ENCODE results near the gene HSFX3.
"Not testable (repeated sequence)": the region's sequence is repeated elsewhere in the genome, so short reads cannot be mapped to it uniquely, and the experiment has no call there.

Gene HSFX3

DNA sequence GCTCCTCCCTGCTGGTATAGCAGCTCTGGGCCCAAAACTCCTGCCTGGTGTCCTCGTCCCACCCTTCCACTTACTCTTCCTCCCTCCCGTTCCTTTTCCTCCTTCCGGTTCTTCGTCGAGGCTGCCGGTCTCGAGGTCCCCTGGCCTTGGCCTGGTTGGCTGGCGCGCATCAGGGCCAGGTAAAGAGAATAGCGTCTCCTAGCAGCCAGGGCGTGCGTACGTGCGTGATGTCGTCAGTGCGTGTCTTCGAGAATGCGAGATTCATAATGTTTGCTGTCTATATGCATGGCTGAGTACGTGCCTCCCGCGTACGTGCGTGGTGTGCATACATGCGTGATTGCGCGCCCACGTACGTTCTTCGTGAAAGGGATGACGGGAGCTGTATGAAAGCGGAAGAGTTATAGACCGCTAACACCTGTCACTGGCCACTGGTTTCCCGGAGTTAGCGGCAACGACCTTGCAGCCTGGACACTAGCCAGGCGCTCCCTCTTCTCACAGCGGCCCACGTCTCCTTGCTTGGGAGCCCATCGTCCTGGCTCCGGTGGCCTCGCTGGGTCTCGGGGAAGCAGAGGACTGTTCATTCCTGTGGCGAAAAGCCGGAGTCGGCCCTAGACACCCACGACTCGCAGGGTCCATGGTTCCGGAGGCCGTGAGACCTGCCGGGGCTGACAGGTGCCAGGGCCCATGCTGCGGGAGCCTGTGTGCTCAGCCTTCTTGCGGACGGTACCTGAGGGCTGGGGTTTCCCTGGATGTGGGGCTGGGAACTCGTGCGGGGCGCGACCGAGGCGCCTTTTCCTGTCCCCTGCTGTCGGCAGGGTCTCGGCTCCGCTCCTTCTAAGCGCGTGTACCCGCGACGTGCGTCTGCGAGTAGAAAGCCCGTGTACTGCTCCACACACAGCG, 8.9 kb downstream of the HSFX3 start, which contains the start of gene EOLA1:
TSS of gene EOLA1 (plus strand) at position 392 of the 900 bp plus-strand sequence. CDS start 4,619 bp downstream, outside the sequence.
- Histone ChIP-seq H3K9ac (ENCODE audit: low read depth, low read length) (no peak within 1 kb of the TSS), H3K36me3 (ENCODE audit: control insufficient read depth, insufficient read depth, low read length) (no peaks in the 10 kb centered on the region), H3K4me1 (ENCODE audit: control insufficient read depth, insufficient read depth, low read length) (no peaks in the 10 kb centered on the region), H3K4me3 (ENCODE audit: low read depth, low read length) (peak within 1 kb of the TSS; percentile 71), H3K27me3 (ENCODE audit: control insufficient read depth, insufficient read depth, low read length) (peaks cover 3% of the 10 kb centered on the region), H3K9me3 (ENCODE audit: control insufficient read depth, insufficient read depth, low read length) (no peaks in the 10 kb centered on the region)

DNA sequence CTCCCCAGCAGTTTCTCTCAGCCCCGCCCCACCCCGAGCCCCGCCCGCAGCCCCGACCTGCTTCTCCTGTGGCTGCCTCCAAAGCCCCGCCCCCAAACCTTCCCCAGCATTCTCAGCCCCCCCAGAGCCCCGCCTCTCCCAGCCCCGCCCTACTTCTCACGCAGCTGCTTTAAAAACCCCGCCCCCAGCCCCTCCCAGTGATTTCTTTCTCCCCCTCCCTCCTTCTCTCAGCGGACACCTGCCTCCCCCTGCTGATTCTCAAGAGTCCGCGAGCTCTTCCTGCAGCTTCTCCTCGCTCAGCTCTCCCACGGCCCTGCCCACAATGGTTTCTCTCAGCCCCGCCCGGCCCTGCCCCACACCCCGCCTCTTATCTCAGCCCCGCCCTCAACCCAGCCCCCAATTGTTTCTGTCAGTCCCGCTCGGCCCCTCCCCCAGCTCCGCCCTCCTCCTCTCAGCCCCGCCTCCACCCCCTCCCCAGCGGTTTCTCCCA, 9.5 kb downstream of the HSFX3 start:
- Histone ChIP-seq H3K9me3 (ENCODE audit: control insufficient read depth, insufficient read depth, low read length) (no peaks in the 10 kb centered on the region), H3K27me3 (ENCODE audit: control insufficient read depth, insufficient read depth, low read length) (peaks cover 3% of the 10 kb centered on the region), H3K4me3 (ENCODE audit: low read depth, low read length) (peak overlapping the region; percentile 71), H3K4me1 (ENCODE audit: control insufficient read depth, insufficient read depth, low read length) (no peaks in the 10 kb centered on the region), H3K36me3 (ENCODE audit: control insufficient read depth, insufficient read depth, low read length) (no peaks in the 10 kb centered on the region), H3K9ac (ENCODE audit: low read depth, low read length) (no peak overlapping the region)

DNA sequence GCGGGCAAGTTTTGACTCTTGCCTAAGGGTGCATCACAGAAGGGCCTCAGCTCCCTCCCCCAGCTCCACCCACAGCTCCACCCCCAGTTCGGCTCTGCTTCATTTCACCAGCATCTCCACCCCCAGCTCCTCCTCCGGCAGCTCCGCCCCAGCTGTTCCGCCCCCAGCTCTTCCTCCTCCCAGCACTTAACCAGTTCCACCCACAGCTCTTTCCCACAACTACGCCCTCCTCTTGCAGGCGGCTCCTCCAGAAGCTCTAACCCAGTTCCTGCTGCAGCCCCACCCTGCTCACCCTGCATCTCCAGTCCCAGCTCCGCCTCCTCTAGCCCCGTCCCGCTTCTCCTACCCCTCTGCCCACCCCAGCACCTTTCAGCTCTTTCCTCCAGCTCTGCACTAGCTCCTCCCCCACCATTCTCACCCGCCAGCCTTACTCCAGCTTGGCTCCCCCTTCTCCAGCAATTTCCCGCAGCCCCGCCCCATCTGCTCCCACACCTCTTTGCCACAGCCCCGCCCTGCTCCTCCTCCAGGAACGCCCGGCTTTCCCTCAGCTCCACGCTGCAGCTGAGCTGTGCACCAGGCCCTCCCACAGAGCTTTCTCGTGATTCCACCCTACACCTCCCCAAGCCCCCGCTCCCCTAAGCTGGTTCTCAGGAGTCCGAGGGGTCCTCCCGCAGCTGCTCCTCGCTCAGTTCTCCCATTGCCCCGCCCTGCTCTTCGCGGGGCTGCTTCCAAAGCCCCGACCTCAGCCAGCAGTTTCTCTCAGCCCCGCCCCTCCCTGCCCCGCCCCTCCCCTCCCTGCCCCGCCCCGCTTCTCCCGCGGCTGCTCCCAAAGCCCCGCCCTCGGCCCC, 10.2 kb downstream of the HSFX3 start:
- Histone ChIP-seq H3K4me1 (ENCODE audit: control insufficient read depth, insufficient read depth, low read length) (no peaks in the 10 kb centered on the region), H3K9ac (ENCODE audit: low read depth, low read length) (no peak overlapping the region), H3K27me3 (ENCODE audit: control insufficient read depth, insufficient read depth, low read length) (peaks cover 3% of the 10 kb centered on the region), H3K4me3 (ENCODE audit: low read depth, low read length) (peak overlapping the region; percentile 59), H3K36me3 (ENCODE audit: control insufficient read depth, insufficient read depth, low read length) (no peaks in the 10 kb centered on the region), H3K9me3 (ENCODE audit: control insufficient read depth, insufficient read depth, low read length) (no peaks in the 10 kb centered on the region)

DNA sequence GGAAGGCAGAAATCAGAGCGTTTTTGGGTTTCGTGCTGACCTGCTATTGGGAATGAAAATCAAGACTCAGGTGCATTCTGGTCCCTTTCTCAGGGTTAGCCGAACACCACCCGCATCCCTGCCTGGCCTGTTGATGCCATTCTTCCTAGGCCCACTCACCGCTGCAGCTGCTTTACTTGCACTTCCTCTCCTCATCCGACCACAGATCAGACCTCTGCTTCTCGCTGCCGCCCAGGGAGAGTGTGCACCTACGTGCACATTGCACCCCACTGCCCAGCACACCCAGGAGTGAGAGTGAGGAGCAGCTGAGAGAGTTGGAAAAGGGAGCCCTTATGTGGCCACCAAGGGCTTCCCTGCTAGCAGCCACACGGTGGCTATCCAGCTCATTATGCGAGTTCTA, 12.2 kb downstream of the HSFX3 start:
- H3K9ac ChIP-seq (ENCODE audit: low read depth, low read length); H3K4me1 ChIP-seq (ENCODE audit: control insufficient read depth, insufficient read depth, low read length); H3K4me3 ChIP-seq (ENCODE audit: low read depth, low read length); H3K9me3 ChIP-seq (ENCODE audit: control insufficient read depth, insufficient read depth, low read length); H3K27me3 ChIP-seq (ENCODE audit: control insufficient read depth, insufficient read depth, low read length); H3K36me3 ChIP-seq (ENCODE audit: control insufficient read depth, insufficient read depth, low read length): not testable (repeated sequence)

DNA sequence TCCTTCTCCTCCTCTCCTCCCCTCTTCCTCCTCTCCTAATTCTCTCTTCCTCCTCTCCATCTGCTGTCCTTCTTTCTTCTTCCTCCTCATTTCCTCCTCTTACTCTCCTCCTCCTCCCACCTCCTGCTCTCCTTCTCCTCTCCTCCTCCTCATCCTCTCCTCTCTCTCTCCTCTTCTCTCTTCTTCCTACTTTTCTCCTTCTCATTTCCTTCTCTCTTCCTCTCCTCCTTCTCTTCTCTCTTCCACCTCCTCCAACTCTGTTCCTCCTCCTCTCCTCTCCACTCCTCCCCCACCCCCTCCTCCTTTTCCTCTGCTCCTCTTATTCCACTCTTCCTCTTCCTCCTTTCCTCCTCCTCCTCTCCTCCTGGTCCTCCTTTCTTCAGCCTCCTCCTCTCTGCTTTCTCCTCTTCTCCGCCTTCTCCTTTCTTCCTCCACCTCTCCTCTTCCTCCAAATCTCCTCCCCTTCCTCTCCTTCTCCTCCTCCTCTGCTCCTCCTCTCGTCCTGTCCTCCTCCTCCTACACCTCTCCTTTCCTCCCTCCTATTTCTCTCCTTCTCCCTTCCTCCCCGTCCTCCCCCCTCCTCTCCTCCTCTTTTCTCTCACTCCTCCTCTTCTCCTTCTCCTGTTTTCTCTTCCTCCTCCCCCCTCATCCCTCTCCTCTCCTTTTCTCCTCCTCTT, 14.7 kb downstream of the HSFX3 start:
- H3K4me3 ChIP-seq (ENCODE audit: low read depth, low read length); H3K27me3 ChIP-seq (ENCODE audit: control insufficient read depth, insufficient read depth, low read length); H3K4me1 ChIP-seq (ENCODE audit: control insufficient read depth, insufficient read depth, low read length); H3K9me3 ChIP-seq (ENCODE audit: control insufficient read depth, insufficient read depth, low read length); H3K36me3 ChIP-seq (ENCODE audit: control insufficient read depth, insufficient read depth, low read length); H3K9ac ChIP-seq (ENCODE audit: low read depth, low read length): not testable (repeated sequence)

DNA sequence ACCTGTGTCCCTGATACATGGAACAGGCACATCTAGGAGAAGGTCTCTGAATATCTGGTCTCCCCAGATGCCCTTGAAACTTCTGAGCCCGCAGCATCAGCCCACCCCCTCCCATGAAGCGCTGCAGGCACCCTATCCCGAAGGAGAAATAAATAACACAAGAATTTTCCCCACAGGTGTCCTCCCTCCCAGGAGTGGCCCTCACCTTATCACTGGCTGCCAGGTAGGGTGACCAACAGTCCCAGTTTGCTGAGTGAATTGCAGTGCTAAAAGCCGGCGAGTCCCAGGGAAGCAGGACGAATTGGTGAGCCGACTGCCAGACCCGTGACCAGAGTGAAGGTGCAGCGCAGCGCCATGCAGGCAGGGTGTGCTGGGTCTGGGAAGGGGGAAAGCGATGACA, 15.7 kb downstream of the HSFX3 start:
- not testable (repeated sequence) for H3K4me3 ChIP-seq (ENCODE audit: low read depth, low read length); H3K36me3 ChIP-seq (ENCODE audit: control insufficient read depth, insufficient read depth, low read length); H3K9ac ChIP-seq (ENCODE audit: low read depth, low read length); H3K9me3 ChIP-seq (ENCODE audit: control insufficient read depth, insufficient read depth, low read length); H3K4me1 ChIP-seq (ENCODE audit: control insufficient read depth, insufficient read depth, low read length); H3K27me3 ChIP-seq (ENCODE audit: control insufficient read depth, insufficient read depth, low read length)

DNA sequence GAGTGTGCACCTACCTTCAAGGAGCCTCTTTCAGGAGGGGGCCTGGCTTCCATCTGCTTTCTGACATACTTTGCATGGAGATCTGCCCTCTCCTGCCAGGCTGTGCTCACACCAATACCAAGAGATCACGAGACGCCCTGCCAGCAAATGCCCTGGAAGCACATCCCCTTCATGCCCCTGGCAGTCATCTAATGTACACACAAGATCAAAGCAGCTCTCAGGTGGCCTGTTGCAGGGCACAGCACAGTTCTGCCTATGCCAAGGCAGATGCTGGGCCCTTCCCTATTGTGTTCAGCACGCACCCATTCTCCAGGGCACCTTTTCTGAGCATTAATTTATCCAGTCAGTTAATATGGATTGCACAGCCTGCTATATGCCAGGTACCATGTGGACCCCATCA, 16.9 kb downstream of the HSFX3 start:
- H3K36me3 ChIP-seq (ENCODE audit: control insufficient read depth, insufficient read depth, low read length); H3K4me1 ChIP-seq (ENCODE audit: control insufficient read depth, insufficient read depth, low read length); H3K4me3 ChIP-seq (ENCODE audit: low read depth, low read length): not testable (repeated sequence)

DNA sequence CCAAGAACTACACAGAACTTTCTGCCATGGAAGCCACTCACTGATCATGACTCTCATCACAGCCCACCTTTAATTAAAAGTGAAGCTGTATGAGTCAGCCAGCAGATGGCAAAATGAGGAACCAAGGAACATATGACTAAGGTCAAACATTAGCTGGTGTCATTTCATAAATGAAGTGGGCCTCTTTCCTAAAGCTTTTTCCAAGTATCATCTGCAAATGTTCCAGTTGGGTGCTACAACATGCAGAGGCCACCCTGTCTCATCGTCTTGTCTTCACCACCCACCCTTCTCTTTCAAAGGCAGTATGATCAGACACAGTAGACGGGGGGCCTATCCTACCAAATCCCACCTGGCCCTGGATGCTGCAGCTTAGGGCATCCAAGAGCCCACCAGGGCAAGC, 18.1 kb downstream of the HSFX3 start:
- Histone ChIP-seq H3K9ac (ENCODE audit: low read depth, low read length) (no peak overlapping the region), H3K9me3 (ENCODE audit: control insufficient read depth, insufficient read depth, low read length) (no peaks in the 10 kb centered on the region), H3K4me1 (ENCODE audit: control insufficient read depth, insufficient read depth, low read length) (no peaks in the 10 kb centered on the region), H3K36me3 (ENCODE audit: control insufficient read depth, insufficient read depth, low read length) (no peaks in the 10 kb centered on the region), H3K27me3 (ENCODE audit: control insufficient read depth, insufficient read depth, low read length) (no peaks in the 10 kb centered on the region), H3K4me3 (ENCODE audit: low read depth, low read length) (no peak overlapping the region)

More for the DNA sequence above, 16.9 kb downstream of the HSFX3 start:
- H3K27me3 ChIP-seq (ENCODE audit: control insufficient read depth, insufficient read depth, low read length); H3K9me3 ChIP-seq (ENCODE audit: control insufficient read depth, insufficient read depth, low read length); H3K9ac ChIP-seq (ENCODE audit: low read depth, low read length): not testable (repeated sequence)

DNA sequence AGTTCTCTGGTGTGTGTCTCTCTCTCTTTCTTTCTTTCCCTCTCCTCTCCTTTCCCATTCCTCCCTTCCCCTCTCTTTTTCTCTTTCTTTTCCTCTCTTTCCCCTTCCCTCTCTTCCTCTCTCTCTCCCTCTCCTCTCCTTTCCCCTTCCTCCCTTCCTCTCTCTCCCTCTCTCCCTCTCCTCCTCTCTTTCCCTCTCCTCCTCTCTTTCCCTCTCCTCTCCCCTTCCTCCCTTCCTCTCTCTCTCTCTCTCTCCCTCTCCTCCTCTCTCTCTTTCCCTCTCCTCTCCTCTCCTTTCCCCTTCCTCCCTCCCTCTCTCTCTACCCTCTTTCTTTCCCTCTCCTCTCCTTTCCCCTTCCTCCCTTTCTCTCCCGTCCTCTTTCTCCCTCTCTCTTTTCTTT, 21.3 kb downstream of the HSFX3 start:
- no peaks in the 10 kb centered on the region for H3K9me3 ChIP-seq (ENCODE audit: control insufficient read depth, insufficient read depth, low read length)
- no peaks in the 10 kb centered on the region for H3K36me3 ChIP-seq (ENCODE audit: control insufficient read depth, insufficient read depth, low read length)
- H3K9ac ChIP-seq (ENCODE audit: low read depth, low read length): no peak overlapping the region
- H3K4me1 ChIP-seq (ENCODE audit: control insufficient read depth, insufficient read depth, low read length): no peaks in the 10 kb centered on the region
- no peaks in the 10 kb centered on the region for H3K27me3 ChIP-seq (ENCODE audit: control insufficient read depth, insufficient read depth, low read length)
- H3K4me3 ChIP-seq (ENCODE audit: low read depth, low read length): no peak overlapping the region

DNA sequence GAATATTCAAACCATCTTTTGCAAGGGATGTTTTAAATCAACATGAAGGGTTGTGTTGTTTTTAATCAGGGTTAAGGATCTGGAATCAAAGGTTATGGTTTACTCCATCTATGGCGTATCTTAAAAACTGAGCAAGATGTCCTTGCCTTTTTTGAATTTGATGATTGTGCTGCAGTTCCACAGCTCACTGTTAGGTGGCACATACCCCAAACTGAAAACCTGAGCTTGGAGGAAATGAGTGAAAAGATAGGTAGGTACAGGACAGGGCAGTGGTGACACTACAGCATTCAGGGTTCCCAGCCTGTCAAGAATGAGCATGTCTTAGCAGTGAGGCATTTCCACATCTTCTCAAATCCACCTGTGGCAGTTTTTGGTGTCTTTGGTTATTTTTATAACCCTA, 22.0 kb downstream of the HSFX3 start:
- no peaks in the 10 kb centered on the region for H3K36me3 ChIP-seq (ENCODE audit: control insufficient read depth, insufficient read depth, low read length)
- no peaks in the 10 kb centered on the region for H3K27me3 ChIP-seq (ENCODE audit: control insufficient read depth, insufficient read depth, low read length)
- H3K4me1 ChIP-seq (ENCODE audit: control insufficient read depth, insufficient read depth, low read length): no peaks in the 10 kb centered on the region
- H3K4me3 ChIP-seq (ENCODE audit: low read depth, low read length): no peak overlapping the region
- no peak overlapping the region for H3K9ac ChIP-seq (ENCODE audit: low read depth, low read length)
- H3K9me3 ChIP-seq (ENCODE audit: control insufficient read depth, insufficient read depth, low read length): no peaks in the 10 kb centered on the region

DNA sequence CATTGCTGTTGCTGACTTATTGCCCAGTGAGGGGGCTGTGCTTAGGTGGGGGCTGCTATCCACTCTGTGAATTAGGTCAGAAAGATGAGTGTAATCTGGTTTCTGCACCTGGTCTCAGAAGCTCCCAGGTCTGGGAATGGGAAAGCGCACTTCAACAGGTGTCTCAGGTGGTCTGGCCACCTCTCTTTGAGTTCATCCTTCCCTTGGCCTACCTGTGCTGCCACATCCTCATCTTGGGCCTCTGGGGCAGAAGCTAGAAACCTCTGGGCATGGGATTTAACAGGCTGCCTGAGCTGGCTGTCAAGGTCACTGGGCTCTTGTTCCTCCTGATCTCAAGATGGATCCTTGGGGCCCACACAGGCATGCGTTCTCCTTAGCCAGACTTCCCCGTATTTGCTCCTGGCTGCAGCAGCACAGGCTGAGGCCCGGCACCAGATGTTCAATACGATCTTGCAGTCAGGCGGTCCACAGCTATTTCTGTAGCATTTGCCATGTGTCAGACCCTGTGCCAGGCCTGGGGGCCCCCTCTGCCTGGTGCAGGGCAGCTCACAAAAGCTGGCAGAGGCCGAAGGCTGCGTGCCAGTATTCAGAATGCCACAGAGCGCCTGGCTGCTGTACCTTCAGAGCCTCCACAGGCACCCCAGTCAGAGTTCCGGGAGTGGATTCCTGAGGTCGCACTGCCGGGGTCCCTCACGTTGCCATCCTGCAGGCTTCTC, 23.2 kb downstream of the HSFX3 start:
- H3K36me3 ChIP-seq (ENCODE audit: control insufficient read depth, insufficient read depth, low read length); H3K4me3 ChIP-seq (ENCODE audit: low read depth, low read length); H3K4me1 ChIP-seq (ENCODE audit: control insufficient read depth, insufficient read depth, low read length); H3K9ac ChIP-seq (ENCODE audit: low read depth, low read length); H3K9me3 ChIP-seq (ENCODE audit: control insufficient read depth, insufficient read depth, low read length); H3K27me3 ChIP-seq (ENCODE audit: control insufficient read depth, insufficient read depth, low read length): not testable (repeated sequence)
